Activated CD8-positive, alpha-beta memory T cell treated with anti-CD3 and anti-CD28 coated beads for 4 hours (primary cell): ENCODE data around the gene GOLGA6A.
"Not testable (repeated sequence)": the region's sequence is repeated elsewhere in the genome, so short reads cannot be mapped to it uniquely, and the experiment has no call there.

Experiments used
- DNase-seq, 2 donors: peaks; one replicate each; pipeline ENCODE4 v3.0.0-alpha.2; 2020; ENCODE audit warnings: low read depth in 2 of 2

The GOLGA6A gene, protein sequence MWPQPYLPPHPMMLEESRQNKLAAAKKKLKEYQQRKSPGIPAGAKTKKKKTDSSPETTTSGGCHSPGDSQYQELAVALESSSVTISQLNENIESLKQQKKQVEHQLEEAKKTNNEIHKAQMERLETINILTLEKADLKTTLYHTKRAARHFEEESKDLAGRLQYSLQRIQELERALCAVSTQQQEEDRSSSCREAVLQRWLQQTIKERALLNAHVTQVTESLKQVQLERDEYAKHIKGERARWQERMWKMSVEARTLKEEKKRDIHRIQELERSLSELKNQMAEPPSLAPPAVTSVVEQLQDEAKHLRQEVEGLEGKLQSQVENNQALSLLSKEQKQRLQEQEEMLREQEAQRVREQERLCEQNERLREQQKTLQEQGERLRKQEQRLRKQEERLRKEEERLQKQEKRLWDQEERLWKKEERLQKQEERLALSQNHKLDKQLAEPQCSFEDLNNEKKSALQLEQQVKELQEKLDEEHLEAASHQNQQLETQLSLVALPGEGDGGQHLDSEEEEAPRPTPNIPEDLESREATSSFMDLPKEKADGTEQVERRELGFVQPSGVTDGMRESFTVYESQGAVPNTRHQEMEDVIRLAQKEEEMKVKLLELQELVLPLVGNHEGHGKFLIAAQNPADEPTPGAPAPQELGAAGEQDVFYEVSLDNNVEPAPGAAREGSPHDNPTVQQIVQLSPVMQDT

DNA sequence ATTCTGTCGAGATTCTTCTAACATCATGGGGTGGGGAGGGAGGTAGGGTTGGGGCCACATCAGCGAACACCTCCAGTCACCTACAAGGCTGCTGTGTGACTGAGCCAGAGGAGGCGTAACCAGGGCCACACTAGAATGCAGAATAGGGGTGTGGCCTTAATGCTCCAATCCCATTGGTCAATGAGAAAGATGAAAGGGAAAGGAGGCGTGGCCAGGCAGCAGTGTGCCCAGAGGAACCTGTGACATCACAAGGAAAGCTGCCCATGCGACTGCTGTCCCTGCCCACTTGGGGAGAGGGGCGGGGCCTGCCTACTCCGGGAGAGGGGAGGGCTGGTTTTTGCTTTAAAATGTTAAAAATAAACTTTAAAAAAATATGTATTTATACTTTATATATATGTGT is at the start of gene GOLGA6A:
Gene GOLGA6A (minus strand): TSS at position 101 of the 400 bp plus-strand sequence. CDS start 41 bp downstream, at position 60.
- DNase-seq, result not testable (repeated sequence)

GRCh38 chr15:74131628-74132413 is 49.5 kb upstream of the GOLGA6A start:
- DNase-seq, result no peak

GRCh38 chr15:74130849-74131627 is 48.7 kb upstream of the GOLGA6A start:
- no peak for DNase-seq

DNA sequence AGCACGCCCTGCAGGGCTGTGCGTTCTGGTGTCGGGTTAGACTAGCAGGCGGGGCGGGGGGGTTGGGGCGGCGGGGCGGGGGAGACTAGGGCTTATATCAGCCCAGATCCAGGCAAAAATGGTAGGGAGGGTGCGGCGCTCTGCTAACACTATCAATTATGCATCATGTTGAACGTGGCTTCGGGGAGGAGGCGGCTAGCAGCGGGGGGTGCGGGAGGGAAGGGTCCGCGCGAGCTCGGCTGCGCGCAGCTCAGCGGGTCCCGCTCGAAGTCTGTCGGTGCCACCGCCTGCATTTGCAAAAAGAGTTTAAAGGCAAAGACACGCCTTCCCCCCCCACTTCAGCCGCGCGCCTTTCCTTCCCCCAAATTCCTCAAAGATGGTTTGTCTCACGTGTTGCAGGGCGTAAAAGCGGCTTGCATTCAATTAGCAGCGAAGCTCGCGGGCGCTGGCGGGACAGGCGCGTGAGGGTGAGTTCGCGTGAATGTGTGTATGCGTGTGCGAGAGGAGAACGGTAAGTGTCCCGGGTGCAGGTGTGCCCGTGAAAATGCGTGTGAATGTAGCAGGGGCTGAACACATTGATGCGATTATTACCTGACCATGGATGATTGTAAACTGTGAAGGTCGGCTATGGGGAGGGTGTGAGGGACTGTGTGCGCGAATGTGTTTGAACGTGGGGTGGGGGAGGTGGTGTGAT is 48.0 kb upstream of the GOLGA6A start, which contains the start of gene ISLR2:
Gene ISLR2 (plus strand): TSS at position 432 of the 694 bp plus-strand sequence. CDS start 2,169 bp downstream, outside the sequence.
- no peak for DNase-seq

DNA sequence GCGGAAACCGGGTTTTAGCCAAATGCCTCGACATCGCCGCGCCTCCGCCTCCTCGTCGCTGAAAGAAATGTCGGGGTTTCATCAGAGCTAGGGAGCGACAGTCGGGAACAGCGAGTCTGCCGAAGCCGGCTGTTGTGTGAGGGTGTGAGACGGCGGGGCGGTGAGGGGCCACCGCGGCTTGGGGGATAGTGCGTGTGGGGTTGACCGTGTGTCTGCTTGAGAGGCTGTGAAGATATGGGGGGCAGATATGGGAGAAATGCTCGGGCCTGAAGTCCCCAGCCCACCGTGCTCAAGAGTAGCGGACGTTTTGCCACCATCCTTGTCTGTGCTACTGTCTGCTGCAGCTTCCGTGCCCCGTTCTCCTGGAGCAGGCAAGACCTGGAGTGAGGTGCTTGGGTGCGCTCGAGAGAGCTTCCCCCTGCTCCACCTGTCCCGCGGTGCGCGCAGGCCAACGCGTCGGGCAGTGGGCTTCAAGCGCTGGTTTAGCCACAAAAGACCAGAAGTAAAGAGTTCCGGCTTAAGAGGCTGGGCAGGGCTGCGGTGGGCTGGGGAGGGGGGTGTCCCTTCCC is 47.3 kb upstream of the GOLGA6A start:
- DNase-seq, result no peak

DNA sequence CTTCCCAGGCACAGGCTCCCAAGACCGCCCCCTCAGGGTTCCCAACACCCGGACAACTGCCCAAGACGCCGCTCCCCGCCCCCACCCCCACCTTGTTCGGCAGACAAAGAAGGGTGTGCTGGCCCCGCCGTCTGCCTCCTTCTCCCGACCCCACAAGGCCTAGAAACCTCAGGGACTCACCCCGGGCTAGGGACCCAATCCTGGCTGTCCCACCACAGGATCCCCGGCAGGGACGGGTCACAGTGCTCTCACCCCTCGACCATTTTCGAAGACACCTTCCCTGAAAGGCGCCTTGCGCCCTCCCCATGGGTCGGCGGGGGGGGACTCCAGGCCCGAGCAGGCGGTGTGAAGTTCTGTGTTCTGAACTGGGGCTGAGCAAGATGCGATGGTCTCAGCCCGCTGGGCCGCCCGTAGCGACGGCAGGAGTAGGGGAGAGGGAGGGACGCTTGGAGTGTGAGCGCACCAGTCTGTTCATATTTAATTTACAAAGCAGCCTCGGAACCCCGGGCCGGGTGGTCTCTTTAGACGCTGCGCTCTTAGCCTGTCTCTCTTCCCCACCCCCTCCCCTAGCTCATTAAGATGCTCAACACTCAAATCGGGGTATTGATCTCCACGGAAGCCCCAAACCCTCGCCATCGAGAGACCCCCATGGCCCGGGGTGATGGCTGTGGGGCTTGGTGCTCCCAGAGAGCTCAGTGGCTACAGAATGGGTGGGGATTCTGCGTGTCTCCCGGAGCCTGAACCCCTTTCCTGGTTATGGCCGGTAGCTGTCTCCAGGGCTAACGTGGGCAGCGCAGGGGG is 46.6 kb upstream of the GOLGA6A start:
- DNase-seq, result no peak

GRCh38 chr15:74127954-74128784 is 45.8 kb upstream of the GOLGA6A start:
- no peak for DNase-seq

GRCh38 chr15:74127255-74127953 is 45.1 kb upstream of the GOLGA6A start:
- DNase-seq, result peak; percentile 57 to 66

DNA sequence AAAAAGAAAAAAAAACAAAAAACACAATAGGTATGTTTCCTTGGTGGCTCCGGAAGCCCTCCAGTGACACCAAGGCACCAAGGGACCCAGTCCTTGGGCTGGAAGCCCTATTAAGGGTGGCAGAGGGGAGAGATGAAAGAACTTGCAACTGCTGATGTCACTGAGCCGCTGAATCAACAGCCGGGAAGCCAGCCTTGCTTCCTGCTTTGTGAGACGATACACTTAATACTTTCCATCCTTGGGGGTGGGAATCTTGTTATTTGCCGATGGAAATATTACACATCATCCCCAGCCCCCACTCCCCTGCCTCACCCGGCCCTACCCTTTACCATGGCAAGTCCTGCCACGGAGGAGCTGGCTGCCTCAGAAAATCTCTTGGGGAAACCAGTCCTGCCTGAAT is 42.4 kb upstream of the GOLGA6A start:
- DNase-seq, result no peak

GRCh38 chr15:74124196-74124595 is 41.8 kb upstream of the GOLGA6A start:
- no peak for DNase-seq

DNA sequence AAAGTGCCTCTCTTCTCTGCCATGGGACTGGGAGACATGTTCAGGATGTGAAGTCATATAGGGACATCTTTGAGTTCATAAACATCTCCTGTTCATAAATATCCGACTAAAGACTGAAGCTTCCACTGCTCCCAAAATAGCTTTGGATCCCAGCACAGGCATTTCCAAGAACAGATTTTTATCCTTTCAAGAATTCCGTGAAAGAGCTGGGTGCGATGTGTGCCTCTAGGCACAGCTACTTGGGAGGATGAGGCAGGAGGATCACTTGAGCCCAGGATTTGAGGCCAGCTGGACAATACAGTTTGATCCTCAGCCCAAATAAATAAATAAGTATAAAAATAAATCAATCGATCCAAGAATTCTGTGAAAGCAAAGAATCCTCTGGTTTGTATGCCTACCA is 41.3 kb upstream of the GOLGA6A start:
- DNase-seq, result no peak

GRCh38 chr15:74123131-74123429 is 40.7 kb upstream of the GOLGA6A start:
- no peak for DNase-seq

DNA sequence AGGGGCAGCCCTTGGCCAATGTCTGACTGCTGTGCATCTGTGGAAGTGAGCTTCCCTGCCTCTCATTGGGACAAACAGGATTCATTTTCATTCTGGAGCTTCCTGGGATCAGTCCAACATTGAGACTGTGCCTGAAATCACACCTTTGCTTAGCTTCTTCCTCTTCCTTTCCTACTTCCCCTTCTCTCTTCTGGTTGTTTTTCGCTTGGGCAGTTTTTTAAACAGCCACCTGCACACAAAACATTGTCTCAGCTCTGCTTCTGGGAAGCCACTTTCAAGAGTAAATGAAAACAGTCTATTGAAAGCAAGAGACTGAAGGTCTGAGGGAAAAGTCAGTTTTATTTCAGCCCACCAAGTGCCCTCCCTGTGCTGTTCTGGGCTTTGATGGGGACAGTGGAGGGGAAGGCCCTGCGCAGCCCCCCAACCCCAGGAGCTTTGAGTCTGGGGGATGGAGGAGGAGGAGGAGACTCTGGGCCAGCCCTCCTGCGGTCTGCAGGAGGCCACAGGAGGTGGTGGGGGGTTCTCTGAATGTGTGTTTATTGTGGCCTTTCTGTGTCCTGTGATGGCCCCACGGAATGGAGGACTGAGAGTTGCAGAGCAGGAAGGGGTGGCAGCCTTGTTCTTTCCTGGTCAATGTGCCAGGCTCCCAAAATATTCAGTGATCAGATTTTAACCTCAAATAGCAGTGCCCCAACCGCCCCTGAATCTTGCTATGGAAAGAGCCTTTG is 40.2 kb upstream of the GOLGA6A start:
- DNase-seq, result no peak

DNA sequence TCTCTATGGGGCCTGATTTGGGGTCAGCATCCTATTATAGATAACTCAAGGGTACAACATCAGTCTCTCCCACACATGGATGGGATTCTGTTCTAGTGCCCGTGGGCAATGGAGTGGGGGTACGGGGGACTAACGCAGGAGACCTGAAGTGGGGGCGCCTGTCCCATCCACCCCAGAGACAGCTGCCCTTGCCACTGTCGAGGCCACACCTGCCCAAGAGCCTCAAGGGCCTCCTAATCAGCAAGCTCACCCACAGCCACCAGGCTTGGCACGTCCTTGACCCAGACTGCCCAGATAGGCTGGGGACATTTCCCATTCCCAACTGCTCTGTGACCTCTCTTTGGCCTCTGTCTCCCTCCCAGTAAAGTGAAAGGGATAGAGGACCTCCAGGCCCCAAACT is 39.5 kb upstream of the GOLGA6A start:
- DNase-seq, result no peak

GRCh38 chr15:74121039-74121438 is 38.7 kb upstream of the GOLGA6A start:
- no peak for DNase-seq

DNA sequence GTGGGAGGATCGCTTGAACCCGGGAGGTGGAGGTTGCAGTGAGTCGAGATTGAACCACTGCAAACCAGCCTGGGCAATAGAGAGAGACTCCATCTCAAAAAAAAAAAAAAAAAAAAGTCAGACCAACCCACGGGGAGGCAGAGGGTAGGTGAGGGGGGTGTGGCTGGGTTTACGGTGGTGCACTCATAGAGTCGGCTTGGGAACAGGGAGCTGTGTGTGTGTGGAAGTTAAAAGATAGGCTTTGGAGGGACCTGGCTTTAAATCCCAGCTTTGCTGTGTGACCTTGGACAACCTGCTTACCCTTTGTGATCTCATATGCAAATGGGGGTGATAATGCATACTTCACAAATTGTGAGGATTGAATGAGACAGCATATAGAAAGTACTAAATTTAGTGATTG is 38.1 kb upstream of the GOLGA6A start:
- no peak for DNase-seq

- no peak for DNase-seq
These were observed 27.4 kb upstream of the GOLGA6A start for GRCh38 chr15:74109713-74110112.

- not testable (repeated sequence) for DNase-seq
These were observed 26.3 kb upstream of the GOLGA6A start for GRCh38 chr15:74108611-74109010.
